CD14-positive monocyte (primary cell): Measurements from ENCODE around the gene HEY2. TPM values are rescaled to one million over a fixed set of nuclear protein-coding genes. Genes with fewer than 3 reads are reported as not detected.
A peak's percentile ranks its signal among the peaks of the same experiment; 100 is the strongest.

Source experiments
- DNase-seq, 3 donors: peaks; one replicate each; pipeline ENCODE4 v3.0.0-alpha.2; 2011 to 2022
- H2AFZ ChIP-seq: 2 replicates; pipeline ENCODE4 v1.6.0; 2012; ENCODE audit warnings: mild to moderate bottlenecking, low read depth, low read length, inconsistent platforms; ENCODE audit not compliant: insufficient read depth, poor library complexity, severe bottlenecking
- H3K27ac ChIP-seq, 2 donors: 1 replicate in 1 of 2; 2 replicates in 1 of 2; pipeline ENCODE4 v1.5.1; 2012 to 2013; ENCODE audit warnings: low read length in 2 of 2, control low read depth in 1 of 2, inconsistent platforms in 1 of 2, low read depth in 1 of 2, mild to moderate bottlenecking in 1 of 2
- H3K27me3 ChIP-seq, 2 donors: one replicate each; pipeline versions ENCODE4 v1.6.0 to v1.6.1; 2011 to 2013; ENCODE audit warnings: low read length in 2 of 2; ENCODE audit not compliant: control insufficient read depth in 2 of 2, insufficient read depth in 2 of 2
- H3K36me3 ChIP-seq, 2 donors: replicated peaks in 1 of 2; 1 replicate in 1 of 2; 2 replicates in 1 of 2; pipeline versions ENCODE4 v1.5.1 to v1.6.1; 2012 to 2013; ENCODE audit warnings: low read length in 2 of 2, control low read depth in 1 of 2, inconsistent platforms in 1 of 2, mild to moderate bottlenecking in 1 of 2; ENCODE audit not compliant: insufficient read depth in 2 of 2, control insufficient read depth in 1 of 2
- H3K4me1 ChIP-seq, 2 donors: 1 replicate in 1 of 2; 2 replicates in 1 of 2; pipeline versions ENCODE4 v1.5.1 to v1.6.1; 2012 to 2013; ENCODE audit warnings: low read length in 2 of 2, control low read depth in 1 of 2, inconsistent platforms in 1 of 2, mild to moderate bottlenecking in 1 of 2, moderate library complexity in 1 of 2; ENCODE audit not compliant: insufficient read depth in 2 of 2, control insufficient read depth in 1 of 2
- H3K4me2 ChIP-seq: replicated peaks from 2 replicates; pipeline ENCODE3; 2012; ENCODE audit warnings: low read length, moderate library complexity, mild to moderate bottlenecking; ENCODE audit not compliant: poor library complexity, severe bottlenecking; ENCODE audit errors: extremely low read depth
- H3K4me3 ChIP-seq, 3 experiments: fragments of 200-600 bp in 1 of 3; sonication (generic) in 1 of 3; replicated peaks in 1 of 3; 1 replicate in 2 of 3; 2 replicates in 1 of 3; pipeline ENCODE4 v1.5.1; 2011 to 2013; ENCODE audit warnings: low read length in 3 of 3, mild to moderate bottlenecking in 3 of 3, control low read depth in 2 of 3, low read depth in 2 of 3, inconsistent platforms in 1 of 3, moderate library complexity in 1 of 3
- H3K79me2 ChIP-seq: 2 replicates; pipeline ENCODE4 v1.6.0; 2012; ENCODE audit warnings: mild to moderate bottlenecking, control low read depth, inconsistent platforms, low read length, moderate library complexity; ENCODE audit not compliant: insufficient read depth
- H3K9ac ChIP-seq: 2 replicates; pipeline ENCODE4 v1.6.0; 2017; ENCODE audit warnings: low read length, mild to moderate bottlenecking; ENCODE audit not compliant: insufficient read depth, poor library complexity, severe bottlenecking
- H3K9me3 ChIP-seq, 2 donors: replicated peaks in 1 of 2; 1 replicate in 1 of 2; 2 replicates in 1 of 2; pipeline versions ENCODE4 v1.5.1 to v1.6.1; 2012 to 2013; ENCODE audit warnings: low read length in 2 of 2, control low read depth in 1 of 2; ENCODE audit not compliant: control insufficient read depth in 1 of 2, insufficient read depth in 1 of 2
- H4K20me1 ChIP-seq: 2 replicates; pipeline ENCODE4 v1.6.0; 2012; ENCODE audit warnings: mild to moderate bottlenecking, low read length, control low read depth, moderate library complexity; ENCODE audit not compliant: insufficient read depth
- H3K27ac Mint-ChIP-seq, 7 donors: one replicate each; pipeline ENCODE4 v1.8.0; 2020; ENCODE audit warnings: mild to moderate bottlenecking in 7 of 7, mixed read lengths in 7 of 7, moderate library complexity in 6 of 7, inconsistent platforms in 2 of 7
- H3K27me3 Mint-ChIP-seq, 3 donors: one replicate each; pipeline ENCODE4 v1.8.0; 2021 to 2022; ENCODE audit warnings: low read depth in 3 of 3, mild to moderate bottlenecking in 3 of 3, mixed read lengths in 3 of 3, moderate library complexity in 3 of 3, inconsistent platforms in 1 of 3
- H3K36me3 Mint-ChIP-seq, 2 donors: one replicate each; pipeline ENCODE4 v1.8.0; 2020; ENCODE audit warnings: mixed read lengths in 2 of 2, inconsistent platforms in 1 of 2, mild to moderate bottlenecking in 1 of 2
- H3K4me1 Mint-ChIP-seq: one replicate; pipeline ENCODE4 v1.8.0; 2020; ENCODE audit warnings: mild to moderate bottlenecking, mixed read lengths
- H3K4me3 Mint-ChIP-seq, 2 donors: one replicate each; pipeline ENCODE4 v1.8.0; 2020; ENCODE audit warnings: mild to moderate bottlenecking in 2 of 2, mixed read lengths in 2 of 2, moderate library complexity in 1 of 2
- H3K9me3 Mint-ChIP-seq, 7 donors: one replicate each; pipeline ENCODE4 v1.8.0; 2020 to 2022; ENCODE audit warnings: mixed read lengths in 7 of 7, mild to moderate bottlenecking in 6 of 7, moderate library complexity in 6 of 7, inconsistent platforms in 2 of 7
- WGBS: methylation state at CpG from one replicate; pipeline ENCODE4 v1.1.5; 2013; ENCODE audit warnings: missing lambda C conversion rate; ENCODE audit not compliant: insufficient coverage; 5-methylcytosine and 5-hydroxymethylcytosine counted together
- intact Hi-C, 2 donors: fragments of 100-400 bp; cut with micrococcal nuclease; formaldehyde crosslinking; loops; one replicate each; pipeline versions ENCODE4 v1.15.0 to v1.15.1; 2023
- polyA plus RNA-seq, 3 donors: library from polyadenylated mRNA; depleted of rRNA in 1 of 3; unstranded in 2 of 3; stranded (reverse) in 1 of 3; fragments of 300-500 nt in 2 of 3; fragments of >200 nt in 1 of 3; fragmentation: Illumina TruSeq in 2 of 3; gene quantifications; 1 replicate in 2 of 3; 2 replicates in 1 of 3; pipeline ENCODE4 v1.2.3, GENCODE V29; 2012 to 2021
- TF ChIP-seq, protein P1 (sequence below): fragments of 200-600 bp; IDR thresholded peaks from one replicate; pipeline ENCODE4 v1.8.0; 2022; ENCODE audit warnings: antibody characterized with exemption, mild to moderate bottlenecking

HEY2 gene
- polyA plus RNA-seq, 3 donors = not detected

DNA sequence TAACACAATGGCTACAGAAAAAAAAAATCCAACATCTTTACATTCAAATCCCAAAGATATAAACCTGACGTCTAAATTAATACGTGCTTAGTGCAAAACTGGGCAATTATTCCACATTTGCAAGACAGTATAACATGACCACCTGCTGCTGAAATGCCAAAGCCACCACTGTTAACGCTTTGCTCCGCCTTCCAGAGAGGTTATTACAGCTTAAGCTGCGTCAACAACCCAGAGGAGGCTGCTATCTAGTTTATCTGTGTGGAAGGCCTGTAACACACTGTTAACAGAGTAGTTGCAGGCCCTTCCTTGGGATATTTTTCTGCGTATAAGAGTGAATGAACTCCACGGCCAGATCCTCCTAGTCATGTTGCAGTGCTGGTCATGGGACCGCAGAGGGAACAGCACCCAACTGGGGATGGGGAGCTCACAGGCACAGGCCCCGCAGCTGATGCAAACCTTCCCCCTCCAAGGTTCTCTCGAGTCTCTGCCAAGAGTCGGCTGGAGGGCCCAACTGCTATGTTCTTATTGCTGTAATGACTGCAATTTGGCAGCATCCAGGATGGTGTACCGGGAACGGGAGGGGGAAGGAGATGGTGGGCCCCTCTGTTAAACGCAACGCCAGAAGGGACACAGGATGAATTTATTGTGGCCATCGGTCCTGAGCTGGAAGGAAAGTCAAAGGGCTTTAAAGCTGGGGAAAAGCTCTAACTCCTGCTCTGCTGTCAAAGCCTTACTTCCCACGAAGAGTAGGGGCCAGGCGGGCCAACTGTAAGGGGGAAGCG, 40.3 kb downstream of the HEY2 start:
- Histone ChIP-seq H3K79me2 (peaks cover 39% of the 10 kb centered on the region), H3K4me2 (peak overlapping the region; percentile 99), H3K27ac (peak overlapping the region; percentile 83), H3K4me3 (peak overlapping the region; percentile 65 to 95 (median 82)), H3K9ac (peak overlapping the region; percentile 84), H4K20me1 (no peaks in the 10 kb centered on the region), H2AFZ (peak overlapping the region; percentile 97), H3K9me3 (no peaks in the 10 kb centered on the region), H3K36me3 (no peaks in the 10 kb centered on the region), H3K27me3 (no peaks in the 10 kb centered on the region), H3K4me1 (peaks cover 24 to 38% of the 10 kb centered on the region in 2 donors)
- H3K9me3 Mint-ChIP-seq = no peaks in the 10 kb centered on the region
- H3K27ac Mint-ChIP-seq = peak overlapping the region; percentile 82 to 95 (median 92)
- H3K27me3 Mint-ChIP-seq = no peaks in the 10 kb centered on the region
- H3K4me3 Mint-ChIP-seq = peak overlapping the region; percentile 84 to 93
- 13% methylated on average over 18 of the region's 19 CpGs for WGBS
- peak in 2 of 3 donors; percentile 38 to 39 for DNase-seq
- no peaks in the 10 kb centered on the region for H3K36me3 Mint-ChIP-seq
- TF ChIP-seq, protein P1, sequence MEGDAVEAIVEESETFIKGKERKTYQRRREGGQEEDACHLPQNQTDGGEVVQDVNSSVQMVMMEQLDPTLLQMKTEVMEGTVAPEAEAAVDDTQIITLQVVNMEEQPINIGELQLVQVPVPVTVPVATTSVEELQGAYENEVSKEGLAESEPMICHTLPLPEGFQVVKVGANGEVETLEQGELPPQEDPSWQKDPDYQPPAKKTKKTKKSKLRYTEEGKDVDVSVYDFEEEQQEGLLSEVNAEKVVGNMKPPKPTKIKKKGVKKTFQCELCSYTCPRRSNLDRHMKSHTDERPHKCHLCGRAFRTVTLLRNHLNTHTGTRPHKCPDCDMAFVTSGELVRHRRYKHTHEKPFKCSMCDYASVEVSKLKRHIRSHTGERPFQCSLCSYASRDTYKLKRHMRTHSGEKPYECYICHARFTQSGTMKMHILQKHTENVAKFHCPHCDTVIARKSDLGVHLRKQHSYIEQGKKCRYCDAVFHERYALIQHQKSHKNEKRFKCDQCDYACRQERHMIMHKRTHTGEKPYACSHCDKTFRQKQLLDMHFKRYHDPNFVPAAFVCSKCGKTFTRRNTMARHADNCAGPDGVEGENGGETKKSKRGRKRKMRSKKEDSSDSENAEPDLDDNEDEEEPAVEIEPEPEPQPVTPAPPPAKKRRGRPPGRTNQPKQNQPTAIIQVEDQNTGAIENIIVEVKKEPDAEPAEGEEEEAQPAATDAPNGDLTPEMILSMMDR = no peak
- H3K4me1 Mint-ChIP-seq = peaks cover 44% of the 10 kb centered on the region
- intact Hi-C loops = loop anchor here (10.0 kb wide), 3 partner anchors 45 to 165 kb away; partner anchors contain the start of gene HINT3 (in 1 of the 2)

DNA sequence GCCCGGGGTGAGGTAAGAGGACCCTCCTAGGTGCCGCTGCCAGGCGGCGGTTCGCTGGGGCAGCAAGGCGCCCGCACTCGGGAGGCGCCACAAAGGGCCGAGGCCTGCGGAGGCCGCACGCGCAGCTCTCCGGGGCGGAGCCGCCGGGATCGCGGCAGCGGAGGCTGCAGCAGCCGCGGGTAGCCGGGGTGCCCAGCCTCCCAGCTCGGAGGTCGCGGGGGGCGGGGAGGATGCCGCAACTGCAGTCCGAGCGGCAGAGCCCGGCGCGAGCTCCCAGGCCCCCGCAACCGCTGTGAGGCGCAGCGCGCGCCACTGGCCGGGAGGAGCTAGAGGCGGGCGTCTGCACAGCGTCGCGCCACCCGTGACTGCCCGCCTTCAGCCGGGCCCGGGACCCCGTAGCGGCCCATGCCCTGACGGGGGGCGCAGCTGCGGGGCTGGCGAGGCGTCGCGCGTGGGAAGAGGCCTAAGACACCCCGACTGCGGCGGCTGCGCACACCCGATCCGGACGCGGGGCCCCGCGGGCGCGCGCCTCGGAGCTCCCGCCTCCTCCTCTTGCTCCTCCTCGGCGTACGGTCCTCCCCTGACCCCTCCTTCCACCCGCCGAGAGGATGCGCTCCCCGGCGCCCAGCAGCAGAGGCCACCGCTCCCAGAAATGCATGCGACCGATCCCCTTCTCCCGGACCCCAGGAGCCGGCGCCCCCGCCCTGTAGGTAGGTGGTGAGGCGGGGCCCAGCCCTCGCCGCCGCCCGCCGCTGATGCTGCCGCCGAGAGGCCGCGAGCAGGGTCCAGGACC, 41.1 kb downstream of the HEY2 start, which contains the start of gene NCOA7:
NCOA7 (plus strand) TSS at position 603 of the 793 bp plus-strand sequence. CDS start 24,395 bp downstream, outside the sequence.
- Histone ChIP-seq H3K4me1 (peaks cover 24 to 38% of the 10 kb centered on the region in 2 donors), H3K9ac (peak within 1 kb of the TSS; percentile 84), H3K27me3 (no peaks in the 10 kb centered on the region), H3K9me3 (no peaks in the 10 kb centered on the region), H4K20me1 (no peaks in the 10 kb centered on the region), H3K4me3 (peak within 1 kb of the TSS; percentile 65 to 95 (median 82)), H3K4me2 (peak within 1 kb of the TSS; percentile 99), H3K79me2 (peaks cover 47% of the 10 kb centered on the region), H2AFZ (peak within 1 kb of the TSS; percentile 97), H3K36me3 (no peaks in the 10 kb centered on the region), H3K27ac (peak within 1 kb of the TSS; percentile 83)
- peaks cover 46% of the 10 kb centered on the region for H3K4me1 Mint-ChIP-seq
- 0% methylated on average over 94 of the region's 100 CpGs for WGBS
- H3K27me3 Mint-ChIP-seq = no peaks in the 10 kb centered on the region
- intact Hi-C loops = loop anchor here in 1 of 2 donors (10.0 kb wide), 1 partner anchor 54 kb away; no protein-coding TSS in a partner anchor
- TF ChIP-seq, protein P1 = no peak
- H3K27ac Mint-ChIP-seq = peak within 1 kb of the TSS; percentile 82 to 95 (median 92)
- peak; percentile 54 to 57 (median 56) for DNase-seq
- peak within 1 kb of the TSS; percentile 86 to 93 for H3K4me3 Mint-ChIP-seq
- H3K36me3 Mint-ChIP-seq = peaks cover 0 to under 1% of the 10 kb centered on the region in 2 donors
- no peaks in the 10 kb centered on the region for H3K9me3 Mint-ChIP-seq
